Psoas muscle (tissue), 8 donors: ENCODE data around the gene PPM1H. TPM values are rescaled to one million over a fixed set of nuclear protein-coding genes. Genes with fewer than 3 reads are reported as not detected.

Source experiments
- ATAC-seq, 4 donors: fragments of 200-7000 bp; cut with Tn5 transposase; one replicate each; pipeline ENCODE4 v1.9.1; 2020; ENCODE audit warnings: moderate library complexity in 3 of 4, mild to moderate bottlenecking in 2 of 4
- DNase-seq, 2 donors: peaks; one replicate each; pipeline ENCODE4 v3.0.0-alpha.2; 2020
- H3K27ac ChIP-seq: fragments of 200-600 bp; one replicate; pipeline ENCODE4 v1.8.0; 2022
- H3K27me3 ChIP-seq, 3 donors: fragments of 200-600 bp in 1 of 3; one replicate each; pipeline versions ENCODE4 v1.6.1 to v1.8.0; 2013 to 2022; ENCODE audit warnings: low read length in 2 of 3, mild to moderate bottlenecking in 2 of 3, moderate library complexity in 1 of 3; ENCODE audit not compliant: insufficient read depth in 3 of 3
- H3K36me3 ChIP-seq, 2 donors: fragments of 200-600 bp in 1 of 2; one replicate each; pipeline versions ENCODE4 v1.6.1 to v1.8.0; 2013 to 2022; ENCODE audit warnings: low read depth in 1 of 2, mild to moderate bottlenecking in 1 of 2, moderate library complexity in 1 of 2; ENCODE audit not compliant: insufficient read depth in 1 of 2
- H3K4me1 ChIP-seq: fragments of 200-600 bp; one replicate; pipeline ENCODE4 v1.8.0; 2022
- H3K4me3 ChIP-seq: fragments of 200-600 bp; one replicate; pipeline ENCODE4 v1.8.0; 2022; ENCODE audit warnings: mild to moderate bottlenecking
- H3K9me3 ChIP-seq: fragments of 200-600 bp; one replicate; pipeline ENCODE4 v1.8.0; 2022
- CTCF ChIP-seq: fragments of 200-600 bp; IDR thresholded peaks from one replicate; pipeline ENCODE4 v1.8.0; 2022; ENCODE audit warnings: antibody characterized with exemption
- WGBS, 3 donors: extraction: QIAGEN DNeasy Blood & Tissue Kit; methylation state at CpG; one replicate each; pipeline versions ENCODE4 v1.1.6 to v1.1.7; 2013; 5-methylcytosine and 5-hydroxymethylcytosine counted together
- intact Hi-C, 2 donors: fragments of 100-400 bp; cut with DNase I; formaldehyde crosslinking; loops; one replicate each; pipeline versions ENCODE4 v1.11.0 to v1.14.2; 2022
- polyA plus RNA-seq, 3 donors: library from polyadenylated mRNA; stranded (reverse); fragments of 200-250 nt; gene quantifications; one replicate each; pipeline ENCODE4 v1.2.3, GENCODE V29; 2013
- total RNA-seq, 4 donors: library from RNA; stranded (reverse); fragmentation: NEBNext Ultra II Directional in 2 of 4; extraction: Animal tissue kit (Norgen Biotek cat#: 25700) in 2 of 4; gene quantifications; one replicate each; pipeline versions ENCODE4 v1.2.1 to v1.2.4, GENCODE V29; 2021 to 2023
- donor health status: healthy with polysubstance abuse.
- donor health status: DM: no; HTN: no; CAD: no; lungs with moderate emphysema.
- donor health status: Bipolar disorder and iron deficiency.
- donor health status: healthy.
- donor health status: DM: yes; HTN: yes; CAD: no.
- donor health status: DM: no; HTN: no; CAD: no.
- donor health status: DM: no; HTN: no; CAD: no.
- donor health status: DM: yes; HTN: yes; CAD: no.

The PPM1H gene
- total and polyA plus RNA-seq, 7 donors, result 0.65 to 4.3 (median 1.8) TPM

GRCh38 chr12:62794218-62794583, 140.7 kb downstream of the PPM1H start:
- ATAC-seq, result no peak
- Histone ChIP-seq H3K36me3 (no peaks in the 10 kb centered on the region), H3K4me3 (peak overlapping the region; percentile 42), H3K9me3 (no peaks in the 10 kb centered on the region), H3K27me3 (no peaks in the 10 kb centered on the region), H3K4me1 (peaks cover 11% of the 10 kb centered on the region), H3K27ac (no peak overlapping the region)
- intact Hi-C loops, result loop anchor here (2.0 to 5.0 kb wide), 3 partner anchors 192 to 532 kb away; partner anchors contain the start of gene USP15 (in 1 of the 2)
- 25 to 58% (median 57%) methylated on average over 1 of the region's 1 CpG for WGBS, 3 donors
- no peak for TF ChIP-seq CTCF
- DNase-seq, result no peak

GRCh38 chr12:62793256-62794217, 141.4 kb downstream of the PPM1H start:
- Histone ChIP-seq H3K27me3 (no peaks in the 10 kb centered on the region), H3K27ac (no peak overlapping the region)
- intact Hi-C loops, result loop anchor here (2.0 to 5.0 kb wide), 3 partner anchors 191 to 531 kb away; partner anchors contain the start of gene USP15 (in 1 of the 2)

GRCh38 chr12:62792236-62792870, 142.6 kb downstream of the PPM1H start:
- no peak for TF ChIP-seq CTCF
- H3K4me3 ChIP-seq, result no peak overlapping the region
- no peaks in the 10 kb centered on the region for H3K36me3 ChIP-seq
- H3K27me3 ChIP-seq, result no peaks in the 10 kb centered on the region
- no peak overlapping the region for H3K27ac ChIP-seq
- intact Hi-C loops, result loop anchor here (5.0 kb wide), 2 partner anchors 190 to 530 kb away; partner anchors contain the start of gene USP15 (in 1 of the 2)
- whole genome bisulfite sequencing, 3 donors, result 43 to 54% (median 48%) methylated on average over 5 of the region's 5 CpGs
- peaks cover 11% of the 10 kb centered on the region for H3K4me1 ChIP-seq
- no peak for DNase-seq
- H3K9me3 ChIP-seq, result no peaks in the 10 kb centered on the region
- no peak for ATAC-seq

More at GRCh38 chr12:62793256-62794217, 141.4 kb downstream of the PPM1H start:
- TF ChIP-seq CTCF, result peak; percentile 99
- Histone ChIP-seq H3K4me3 (peak overlapping the region; percentile 42), H3K36me3 (no peaks in the 10 kb centered on the region), H3K9me3 (no peaks in the 10 kb centered on the region), H3K4me1 (peaks cover 11% of the 10 kb centered on the region)
- 45 to 58% (median 45%) methylated on average over 25 of the region's 25 CpGs for WGBS, 3 donors
- DNase-seq (peak; percentile 83 to 89), ATAC-seq (peak; percentile 84 to 94 (median 88))

GRCh38 chr12:62789851-62790250, 145.1 kb downstream of the PPM1H start:
- H3K4me1 ChIP-seq, result peaks cover 11% of the 10 kb centered on the region
- intact Hi-C loops, result loop anchor here (5.0 kb wide), 2 partner anchors 188 to 528 kb away; partner anchors contain the start of gene USP15 (in 1 of the 2)
- no peak overlapping the region for H3K4me3 ChIP-seq
- no peak for TF ChIP-seq CTCF
- H3K27ac ChIP-seq, result peak overlapping the region; percentile 42
- no peaks in the 10 kb centered on the region for H3K27me3 ChIP-seq
- WGBS, 3 donors, result 64 to 77% (median 69%) methylated on average over 3 of the region's 3 CpGs
- DNase-seq (no peak), ATAC-seq (no peak)
- no peaks in the 10 kb centered on the region for H3K9me3 ChIP-seq
- H3K36me3 ChIP-seq, result no peaks in the 10 kb centered on the region
